HCT116 (cell line): ENCODE data around the gene MAPK7. TPM values are rescaled to one million over a fixed set of nuclear protein-coding genes. Genes with fewer than 3 reads are reported as not detected.

Experiments used
- ATAC-seq: fragments of 200-7000 bp; cut with Tn5 transposase; 2 replicates; pipeline ENCODE4 v1.9.1; 2020; ENCODE audit warnings: mild to moderate bottlenecking, moderate library complexity
- BruUV-seq: library from RNA; stranded (reverse); fragments of 400-500 nt; replicated peaks from 2 replicates; lab custom pipeline; 2021; lab: Mats Ljungman, UMichigan
- CTCF ChIA-PET: fragments of 300-600 bp; sonication (Branson Sonifier 250); formaldehyde crosslinking; loops from one replicate; lab custom pipeline; 2021; ENCODE audit warnings: antibody characterized with exemption; lab: Charles Lee
- POLR2A ChIA-PET: fragments of 300-600, 350-600 bp; sonication (Branson Sonifier 250); formaldehyde crosslinking; loops from one replicate; lab custom pipeline; 2021; ENCODE audit warnings: antibody characterized with exemption; lab: Charles Lee
- RAD21 ChIA-PET, 2 experiments: fragments of 300-600 bp; sonication (Branson Sonifier 250); formaldehyde crosslinking; loops; one replicate each; lab custom pipeline; 2023; ENCODE audit warnings: low total read pairs in 2 of 2; ENCODE audit not compliant: uncharacterized antibody in 2 of 2, unreplicated experiment in 2 of 2, low non-redundant PET in 1 of 2; lab: Charles Lee
- DNase-seq: peaks from one replicate; pipeline ENCODE4 v3.0.0-alpha.2; 2010; ENCODE audit warnings: low read depth, low spot score
- H2AFZ ChIP-seq: fragments of 200-600 bp; shearing (Covaris generic), sonication (generic); 2 replicates; pipeline ENCODE4 v1.6.1; 2017; ENCODE audit warnings: low read depth, mixed run types, mixed read lengths, antibody characterized with exemption, low read length; ENCODE audit not compliant: poor library complexity, severe bottlenecking
- H3K27ac ChIP-seq: 2 replicates; pipeline ENCODE4 v1.5.1; 2012; ENCODE audit warnings: low read depth, low read length
- H3K27me3 ChIP-seq: fragments of 200-600 bp; sonication (generic); 2 replicates; pipeline ENCODE4 v1.6.1; 2016; ENCODE audit warnings: mixed run types, low read length, mixed read lengths; ENCODE audit not compliant: insufficient read depth
- H3K36me3 ChIP-seq, 2 experiments: fragments of 200-500 bp in 1 of 2; fragments of 200-600 bp in 1 of 2; sonication (Bioruptor generic) in 1 of 2; sonication (generic) in 1 of 2; 2 replicates each; pipeline versions ENCODE4 v1.5.1 to v1.6.1; 2014 to 2016; ENCODE audit warnings: low read length in 2 of 2, inconsistent platforms in 1 of 2, mixed read lengths in 1 of 2, mixed run types in 1 of 2; ENCODE audit not compliant: insufficient read depth in 2 of 2, control insufficient read depth in 1 of 2
- H3K4me1 ChIP-seq, 2 experiments: fragments of 200-600 bp in 1 of 2; sonication (generic) in 1 of 2; 2 replicates each; pipeline versions ENCODE4 v1.5.1 to v1.6.1; 2012 to 2017; ENCODE audit warnings: low read length in 2 of 2, inconsistent platforms in 1 of 2, mild to moderate bottlenecking in 1 of 2, mixed read lengths in 1 of 2, mixed run types in 1 of 2, moderate library complexity in 1 of 2; ENCODE audit not compliant: insufficient read depth in 2 of 2, control insufficient read depth in 1 of 2
- H3K4me2 ChIP-seq: fragments of 200-600 bp; sonication (generic); 2 replicates; pipeline ENCODE4 v1.6.1; 2017; ENCODE audit warnings: mixed run types, low read length, mixed read lengths
- H3K4me3 ChIP-seq, 2 experiments: fragments of 200-600 bp in 1 of 2; sonication (generic) in 1 of 2; replicated peaks in 1 of 2; 2 replicates each; pipeline ENCODE4 v1.5.1; 2011 to 2016; ENCODE audit warnings: low read length in 2 of 2, control low read depth in 1 of 2, low read depth in 1 of 2, mild to moderate bottlenecking in 1 of 2, mixed read lengths in 1 of 2, mixed run types in 1 of 2
- H3K79me2 ChIP-seq: fragments of 200-600 bp; sonication (generic); 2 replicates; pipeline ENCODE4 v1.6.1; 2017; ENCODE audit warnings: mild to moderate bottlenecking, mixed run types, low read length, moderate library complexity, mixed read lengths; ENCODE audit not compliant: insufficient read depth
- H3K9ac ChIP-seq: fragments of 200-600 bp; sonication (generic); 2 replicates; pipeline ENCODE4 v1.6.1; 2016; ENCODE audit warnings: low read length, mixed read lengths
- H3K9me2 ChIP-seq: fragments of 200-600 bp; sonication (generic), shearing (Covaris generic); 2 replicates; pipeline ENCODE4 v1.6.1; 2017; ENCODE audit warnings: mixed run types, mild to moderate bottlenecking, moderate library complexity; ENCODE audit not compliant: insufficient read depth
- H3K9me3 ChIP-seq, 2 experiments: fragments of 200-500 bp in 1 of 2; fragments of 200-600 bp in 1 of 2; sonication (Bioruptor generic) in 1 of 2; sonication (generic) in 1 of 2; 2 replicates each; pipeline ENCODE4 v1.6.1; 2014 to 2017; ENCODE audit warnings: low read length in 2 of 2, mixed read lengths in 2 of 2, inconsistent platforms in 1 of 2, low read depth in 1 of 2, mild to moderate bottlenecking in 1 of 2, mixed run types in 1 of 2, moderate library complexity in 1 of 2; ENCODE audit not compliant: control insufficient read depth in 1 of 2, insufficient read depth in 1 of 2
- H4K20me1 ChIP-seq: fragments of 200-600 bp; sonication (generic), shearing (Covaris generic); 2 replicates; pipeline ENCODE4 v1.6.1; 2017; ENCODE audit warnings: mixed run types, mild to moderate bottlenecking, moderate library complexity; ENCODE audit not compliant: insufficient read depth
- EGR1 ChIP-seq: IDR thresholded peaks from 2 replicates; pipeline ENCODE4 v1.6.1; 2012; ENCODE audit warnings: low read depth
- ELF1 ChIP-seq: IDR thresholded peaks from 2 replicates; pipeline ENCODE4 v1.6.1; 2012; ENCODE audit warnings: low read depth, borderline replicate concordance
- EZH2 ChIP-seq: fragments of 200-600 bp; sonication (generic); IDR thresholded peaks from 2 replicates; pipeline ENCODE4 v1.6.1; 2017; ENCODE audit warnings: antibody characterized with exemption, mixed run types
- JUND ChIP-seq: IDR thresholded peaks from 2 replicates; pipeline ENCODE4 v1.6.1; 2012
- RAD21 ChIP-seq: IDR thresholded peaks from 2 replicates; pipeline ENCODE4 v1.6.1; 2012; ENCODE audit warnings: low read depth, mild to moderate bottlenecking
- TCF7L2 ChIP-seq: IDR thresholded peaks from 2 replicates; pipeline ENCODE4 v1.7.0; 2011; ENCODE audit warnings: borderline replicate concordance, inconsistent platforms; ENCODE audit not compliant: insufficient read depth, insufficient read length; ENCODE audit errors: extremely low read depth
- ZFX ChIP-seq: fragments of 450-650 bp; IDR thresholded peaks from 2 replicates; pipeline ENCODE4 v1.6.1; 2017
- ZNF274 ChIP-seq: fragments of 200-500 bp; sonication (Bioruptor generic); IDR thresholded peaks from 2 replicates; pipeline ENCODE4 v1.6.1; 2014; ENCODE audit warnings: mild to moderate bottlenecking, low read depth, low read length, inconsistent platforms
- intact Hi-C: fragments of 100-400 bp; cut with micrococcal nuclease; formaldehyde crosslinking; loops from 2 replicates; pipeline ENCODE4 v1.10.0; 2022
- total RNA-seq: library from RNA; stranded (reverse); gene quantifications from one replicate; pipeline ENCODE4 v1.2.1, GENCODE V29; 2021; ENCODE audit not compliant: unreplicated experiment
- TF ChIP-seq, protein P1 (sequence below): IDR thresholded peaks from 2 replicates; pipeline ENCODE4 v1.6.1; 2012

Gene MAPK7
- total RNA-seq, 1 experiment from 2014 or later = 15.3 TPM

- ChIA-PET RAD21 (no interaction called here), CTCF (no interaction called here), POLR2A (no interaction called here)
- intact Hi-C loops = no loop called here
- H3K4me1 ChIP-seq = peaks cover 22 to 32% of the 10 kb centered on the region in 2 experiments
- H2AFZ ChIP-seq = no peak overlapping the region
- no peak for TF ChIP-seq JUND
- TF ChIP-seq RAD21 = no peak
- TF ChIP-seq, protein P1, sequence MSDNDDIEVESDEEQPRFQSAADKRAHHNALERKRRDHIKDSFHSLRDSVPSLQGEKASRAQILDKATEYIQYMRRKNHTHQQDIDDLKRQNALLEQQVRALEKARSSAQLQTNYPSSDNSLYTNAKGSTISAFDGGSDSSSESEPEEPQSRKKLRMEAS = no peak
- no peak for TF ChIP-seq EZH2
- no peak for TF ChIP-seq ZFX
- no peak for TF ChIP-seq TCF7L2
- DNase-seq (no peak), ATAC-seq (no peak)
- H3K27ac ChIP-seq = no peak overlapping the region
- no peaks in the 10 kb centered on the region for H3K27me3 ChIP-seq
- H3K9me3 ChIP-seq = 0 out of 4 replicates have a peak, but pooled peaks cover 2 to 5% of the 10 kb centered on the region in 2 experiments
- H3K9ac ChIP-seq = no peak overlapping the region
- H3K4me3 ChIP-seq = no peak overlapping the region
- no peaks in the 10 kb centered on the region for H3K9me2 ChIP-seq
- no TSS peak for BruUV-seq
- H3K36me3 ChIP-seq = peaks cover 4 to 22% of the 10 kb centered on the region in 2 experiments; a peak in 2 of 4 replicates
- H3K4me2 ChIP-seq = no peak overlapping the region
- H4K20me1 ChIP-seq = no peaks in the 10 kb centered on the region
- H3K79me2 ChIP-seq = no peaks in the 10 kb centered on the region
Observed at GRCh38 chr17:19329839-19330238, 48.5 kb upstream of the MAPK7 start.

GRCh38 chr17:19330271-19330670 is 48.0 kb upstream of the MAPK7 start:
- Histone ChIP-seq H3K4me3 (no peak overlapping the region), H3K27ac (no peak overlapping the region), H2AFZ (no peak overlapping the region), H3K4me1 (peaks cover 22 to 30% of the 10 kb centered on the region in 2 experiments), H3K9me3 (0 out of 4 replicates have a peak, but pooled peaks cover 0 to 3% of the 10 kb centered on the region in 2 experiments), H3K9me2 (no peaks in the 10 kb centered on the region), H3K36me3 (peaks cover 4 to 22% of the 10 kb centered on the region in 2 experiments; a peak in 2 of 4 replicates), H3K9ac (no peak overlapping the region), H3K27me3 (no peaks in the 10 kb centered on the region), H4K20me1 (no peaks in the 10 kb centered on the region)
- ATAC-seq = no peak
- RAD21 ChIA-PET = no interaction called here
- no TSS peak for BruUV-seq
- intact Hi-C loops = no loop called here
- CTCF ChIA-PET = no interaction called here
- POLR2A ChIA-PET = no interaction called here
- no peak for DNase-seq
- TF ChIP-seq ZNF274 (no peak), ELF1 (no peak), RAD21 (no peak), EGR1 (no peak), JUND (no peak)
- TF ChIP-seq, all 23 proteins: peak for 0
- no peak overlapping the region for H3K4me2 ChIP-seq
- no peaks in the 10 kb centered on the region for H3K79me2 ChIP-seq
